Hepatocyte (in vitro differentiated cells): Measurements from ENCODE around the gene JUNB.

Source experiments
- EZH2 ChIP-seq: fragments of 200-600 bp; sonication (generic); IDR thresholded peaks from 2 replicates; pipeline ENCODE4 v1.6.1; 2016; ENCODE audit warnings: antibody characterized with exemption, mild to moderate bottlenecking, borderline replicate concordance
- EZH2phosphoT487 ChIP-seq: fragments of 200-600 bp; sonication (generic); IDR thresholded peaks from one replicate; pipeline ENCODE4 v1.6.1; 2018; ENCODE audit warnings: antibody characterized with exemption, mild to moderate bottlenecking, low read depth, moderate library complexity; ENCODE audit not compliant: unreplicated experiment, severe bottlenecking
- TF ChIP-seq, protein P1 (sequence below): fragments of 200-600 bp; sonication (generic); IDR thresholded peaks from 2 replicates; pipeline ENCODE4 v1.5.1; 2016; ENCODE audit warnings: antibody characterized with exemption, mild to moderate bottlenecking; ENCODE audit not compliant: poor library complexity

DNA sequence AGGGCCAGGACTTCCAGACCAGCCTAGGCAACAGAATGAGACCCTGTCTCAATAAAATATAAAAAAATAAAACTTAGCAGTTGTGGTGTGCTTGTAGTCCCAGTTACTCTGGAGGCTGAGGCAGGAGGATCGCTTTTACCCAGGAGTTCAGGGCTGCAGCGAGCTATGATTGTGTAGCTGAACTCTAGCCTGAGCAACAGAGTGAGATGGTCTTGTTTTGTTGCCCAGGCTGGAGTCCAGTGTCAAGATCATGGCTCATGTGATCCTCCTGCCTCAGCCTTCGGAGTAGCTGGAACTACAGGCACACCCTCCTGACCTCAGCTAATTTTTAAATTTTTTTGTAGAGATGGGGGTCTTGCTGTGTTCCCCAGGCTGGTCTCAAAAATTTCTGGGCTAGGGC lies 4.3 kb upstream of the JUNB start:
- TF ChIP-seq, protein P1, sequence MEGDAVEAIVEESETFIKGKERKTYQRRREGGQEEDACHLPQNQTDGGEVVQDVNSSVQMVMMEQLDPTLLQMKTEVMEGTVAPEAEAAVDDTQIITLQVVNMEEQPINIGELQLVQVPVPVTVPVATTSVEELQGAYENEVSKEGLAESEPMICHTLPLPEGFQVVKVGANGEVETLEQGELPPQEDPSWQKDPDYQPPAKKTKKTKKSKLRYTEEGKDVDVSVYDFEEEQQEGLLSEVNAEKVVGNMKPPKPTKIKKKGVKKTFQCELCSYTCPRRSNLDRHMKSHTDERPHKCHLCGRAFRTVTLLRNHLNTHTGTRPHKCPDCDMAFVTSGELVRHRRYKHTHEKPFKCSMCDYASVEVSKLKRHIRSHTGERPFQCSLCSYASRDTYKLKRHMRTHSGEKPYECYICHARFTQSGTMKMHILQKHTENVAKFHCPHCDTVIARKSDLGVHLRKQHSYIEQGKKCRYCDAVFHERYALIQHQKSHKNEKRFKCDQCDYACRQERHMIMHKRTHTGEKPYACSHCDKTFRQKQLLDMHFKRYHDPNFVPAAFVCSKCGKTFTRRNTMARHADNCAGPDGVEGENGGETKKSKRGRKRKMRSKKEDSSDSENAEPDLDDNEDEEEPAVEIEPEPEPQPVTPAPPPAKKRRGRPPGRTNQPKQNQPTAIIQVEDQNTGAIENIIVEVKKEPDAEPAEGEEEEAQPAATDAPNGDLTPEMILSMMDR: no peak
- TF ChIP-seq EZH2 (no peak), EZH2phosphoT487 (no peak)
